Transverse colon (tissue), 4 donors: Measurements from ENCODE around the gene USP1. TPM values are rescaled to one million over a fixed set of nuclear protein-coding genes. Genes with fewer than 3 reads are reported as not detected.

Experiments used
- DNase-seq: peaks from one replicate; pipeline ENCODE4 v3.0.0-alpha.2; 2019
- H3K27ac ChIP-seq, 4 donors: fragments of 200-600 bp; sonication (generic); 2 replicates each; pipeline ENCODE4 v1.5.1; 2016 to 2018; ENCODE audit warnings: inconsistent platforms in 4 of 4
- H3K27me3 ChIP-seq: fragments of 200-600 bp; sonication (generic); 2 replicates; pipeline ENCODE4 v1.5.1; 2017; ENCODE audit warnings: inconsistent platforms
- H3K36me3 ChIP-seq, 4 donors: fragments of 200-600 bp; sonication (generic); 2 replicates each; pipeline ENCODE4 v1.5.1; 2017 to 2019; ENCODE audit warnings: inconsistent platforms in 4 of 4
- H3K4me1 ChIP-seq, 4 donors: fragments of 200-600 bp; sonication (generic); 2 replicates each; pipeline ENCODE4 v1.5.1; 2017 to 2020; ENCODE audit warnings: inconsistent platforms in 4 of 4
- H3K4me3 ChIP-seq, 4 donors: fragments of 200-600 bp; sonication (generic); 1 replicate in 1 of 4; 2 replicates in 3 of 4; pipeline versions ENCODE4 v1.5.1 to v1.6.1; 2017 to 2019; ENCODE audit warnings: inconsistent platforms in 4 of 4
- H3K9me3 ChIP-seq, 2 donors: fragments of 200-600 bp; sonication (generic); 2 replicates each; pipeline ENCODE4 v1.5.1; 2017 to 2019; ENCODE audit warnings: inconsistent platforms in 2 of 2
- EP300 ChIP-seq: sonication (generic); formaldehyde crosslinking; IDR thresholded peaks from one replicate; pipeline ENCODE4 v1.6.1; 2017; ENCODE audit warnings: antibody characterized with exemption, low read depth
- POLR2A ChIP-seq: fragments of 450-650 bp; IDR thresholded peaks from one replicate; pipeline ENCODE4 v1.6.1; 2016; ENCODE audit warnings: antibody characterized with exemption, mild to moderate bottlenecking, moderate library complexity
- POLR2AphosphoS5 ChIP-seq, 3 donors: sonication (generic); formaldehyde crosslinking; IDR thresholded peaks; one replicate each; pipeline ENCODE4 v1.6.1; 2016; ENCODE audit warnings: antibody characterized with exemption in 3 of 3
- WGBS, 2 donors: methylation state at CpG; one replicate each; pipeline ENCODE4 v1.1.5; 2018; ENCODE audit warnings: low coverage in 1 of 2; 5-methylcytosine and 5-hydroxymethylcytosine counted together
- in situ Hi-C, 4 donors: fragments of 200-750 bp; cut with MboI; loops; one replicate each; pipeline versions ENCODE4 v1.15.0 to v1.15.1; 2017; ENCODE audit warnings: low sequenced_read_pairs in 3 of 4, low pct_ligation_motif_present in 1 of 4, low pct_unique_long_range_greater_than_20kb in 1 of 4
- intact Hi-C: fragments of 100-400 bp; cut with DNase I; formaldehyde crosslinking; loops from one replicate; pipeline ENCODE4 v1.15.1; 2023; ENCODE audit warnings: low total_unique reads
- total RNA-seq, 4 donors: library from RNA; depleted of rRNA; stranded (reverse); fragments of >200 nt; gene quantifications; one replicate each; pipeline ENCODE4 v1.1.0, GENCODE V29; 2016
- TF ChIP-seq, protein P1 (sequence below), 5 experiments: fragments of 200-600 bp in 3 of 5; fragments of 450-650 bp in 2 of 5; sonication (generic) in 3 of 5; IDR thresholded peaks; 1 replicate in 2 of 5; 2 replicates in 3 of 5; pipeline ENCODE4 v1.5.1; 2016 to 2017; ENCODE audit warnings: antibody characterized with exemption in 5 of 5, inconsistent platforms in 3 of 5, mild to moderate bottlenecking in 2 of 5, moderate library complexity in 1 of 5

Gene USP1
- total RNA-seq, 4 donors from 2014 or later = 6.0 to 26.7 (median 25.0) TPM

DNA sequence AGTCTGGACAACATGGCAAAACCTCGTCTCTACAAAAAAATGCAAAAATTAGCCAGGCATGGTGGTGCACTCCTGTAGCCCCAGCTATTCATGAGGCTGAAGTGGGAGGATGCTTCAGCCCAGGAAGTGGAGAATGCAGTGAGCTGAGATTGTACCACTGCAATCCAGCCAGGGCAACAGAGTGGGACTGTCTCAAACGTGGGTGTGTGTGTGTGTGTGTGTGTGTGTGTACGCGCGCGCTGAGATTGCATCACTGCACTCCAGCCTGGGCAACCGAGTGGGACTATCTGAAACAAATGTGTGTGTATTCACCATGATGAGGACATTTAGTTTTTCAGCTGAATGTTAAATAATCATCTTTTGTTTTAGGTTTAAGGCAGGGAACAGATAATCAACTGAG, 21.1 kb downstream of the USP1 start:
- in situ Hi-C loops = no loop called here
- TF ChIP-seq, protein P1, sequence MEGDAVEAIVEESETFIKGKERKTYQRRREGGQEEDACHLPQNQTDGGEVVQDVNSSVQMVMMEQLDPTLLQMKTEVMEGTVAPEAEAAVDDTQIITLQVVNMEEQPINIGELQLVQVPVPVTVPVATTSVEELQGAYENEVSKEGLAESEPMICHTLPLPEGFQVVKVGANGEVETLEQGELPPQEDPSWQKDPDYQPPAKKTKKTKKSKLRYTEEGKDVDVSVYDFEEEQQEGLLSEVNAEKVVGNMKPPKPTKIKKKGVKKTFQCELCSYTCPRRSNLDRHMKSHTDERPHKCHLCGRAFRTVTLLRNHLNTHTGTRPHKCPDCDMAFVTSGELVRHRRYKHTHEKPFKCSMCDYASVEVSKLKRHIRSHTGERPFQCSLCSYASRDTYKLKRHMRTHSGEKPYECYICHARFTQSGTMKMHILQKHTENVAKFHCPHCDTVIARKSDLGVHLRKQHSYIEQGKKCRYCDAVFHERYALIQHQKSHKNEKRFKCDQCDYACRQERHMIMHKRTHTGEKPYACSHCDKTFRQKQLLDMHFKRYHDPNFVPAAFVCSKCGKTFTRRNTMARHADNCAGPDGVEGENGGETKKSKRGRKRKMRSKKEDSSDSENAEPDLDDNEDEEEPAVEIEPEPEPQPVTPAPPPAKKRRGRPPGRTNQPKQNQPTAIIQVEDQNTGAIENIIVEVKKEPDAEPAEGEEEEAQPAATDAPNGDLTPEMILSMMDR (IDR thresholded peaks at IDR 0.05) = no peak
- TF ChIP-seq POLR2A (no peak), POLR2AphosphoS5 (IDR thresholded peaks at IDR 0.05) (no peak), EP300 (no peak)
- Histone ChIP-seq H3K9me3 (no peaks in the 10 kb centered on the region), H3K27me3 (no peaks in the 10 kb centered on the region), H3K36me3 (peaks cover 0 to 18% (median 3%) of the 10 kb centered on the region in 4 donors), H3K4me1 (no peaks in the 10 kb centered on the region), H3K4me3 (no peak overlapping the region), H3K27ac (no peak overlapping the region)
- WGBS, 2 donors = 62% methylated on average over 7 of the region's 7 CpGs; no CpG with 5 or more reads in 1 of the 2 donors
- intact Hi-C loops = no loop called here
- DNase-seq = no peak

DNA sequence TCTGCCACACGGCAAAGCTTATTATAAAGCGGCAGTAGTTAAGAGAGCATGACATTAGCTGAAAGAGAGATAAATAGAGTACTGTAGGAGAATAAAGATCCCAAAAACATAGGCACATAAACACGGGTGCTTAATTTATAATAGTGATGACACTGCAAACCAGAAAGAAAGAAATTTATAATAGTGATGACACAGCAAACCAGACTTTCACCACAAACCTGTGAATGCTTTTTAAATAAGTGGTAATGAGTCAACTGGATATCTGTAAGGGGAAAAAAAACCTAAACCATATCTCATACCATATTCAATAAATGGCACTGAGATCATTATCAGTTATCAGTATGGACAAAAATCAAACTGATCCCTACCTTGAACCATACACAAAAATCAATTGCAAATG, 25.5 kb downstream of the USP1 start:
- 92 to 95% methylated on average over 3 of the region's 3 CpGs for WGBS, 2 donors
- H3K27ac ChIP-seq = no peak overlapping the region
- no peak for DNase-seq
- intact Hi-C loops = no loop called here
- H3K4me1 ChIP-seq = peaks cover 0 to 10% (median 4%) of the 10 kb centered on the region in 4 donors
- no peak overlapping the region for H3K4me3 ChIP-seq
- TF ChIP-seq POLR2A = no peak
- TF ChIP-seq, protein P1 (IDR thresholded peaks at IDR 0.05) = no peak
- no peak for TF ChIP-seq POLR2AphosphoS5 (IDR thresholded peaks at IDR 0.05)
- TF ChIP-seq EP300 = no peak
- in situ Hi-C loops = no loop called here
- H3K36me3 ChIP-seq = peaks cover 0 to 22% (median 9%) of the 10 kb centered on the region in 4 donors
- H3K27me3 ChIP-seq = no peaks in the 10 kb centered on the region
- H3K9me3 ChIP-seq = no peaks in the 10 kb centered on the region

DNA sequence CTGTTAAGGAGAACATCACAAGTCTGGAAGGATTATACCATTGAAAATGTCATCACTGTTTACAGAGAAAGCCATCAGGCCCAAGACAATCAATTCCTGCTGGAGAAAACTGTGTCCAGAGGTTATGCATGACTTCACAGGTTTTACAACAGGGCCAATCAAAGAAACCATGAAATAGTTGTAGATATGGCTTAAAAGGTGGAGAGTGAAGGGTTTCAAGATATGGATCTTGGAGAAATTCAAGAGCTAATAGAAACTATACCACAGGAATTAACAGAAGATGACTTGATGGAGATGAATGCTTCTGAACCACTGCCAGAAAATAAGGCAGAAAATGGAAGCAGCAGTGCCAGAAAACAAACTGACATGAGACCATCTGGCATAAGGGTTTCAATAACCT, 30.2 kb downstream of the USP1 start:
- Histone ChIP-seq H3K36me3 (peaks cover 0 to 44% (median 17%) of the 10 kb centered on the region in 4 donors), H3K4me1 (peaks cover 0 to 11% (median 4%) of the 10 kb centered on the region in 4 donors), H3K27ac (peak overlapping the region in 1 of 4 donors; percentile 4), H3K27me3 (no peaks in the 10 kb centered on the region), H3K9me3 (peaks cover 0 to 3% of the 10 kb centered on the region in 2 donors), H3K4me3 (no peak overlapping the region)
- no peak for DNase-seq
- TF ChIP-seq POLR2A (no peak), POLR2AphosphoS5 (IDR thresholded peaks at IDR 0.05) (no peak), EP300 (no peak)
- TF ChIP-seq, protein P1 (IDR thresholded peaks at IDR 0.05) = no peak
- intact Hi-C loops = no loop called here
- in situ Hi-C loops = no loop called here

DNA sequence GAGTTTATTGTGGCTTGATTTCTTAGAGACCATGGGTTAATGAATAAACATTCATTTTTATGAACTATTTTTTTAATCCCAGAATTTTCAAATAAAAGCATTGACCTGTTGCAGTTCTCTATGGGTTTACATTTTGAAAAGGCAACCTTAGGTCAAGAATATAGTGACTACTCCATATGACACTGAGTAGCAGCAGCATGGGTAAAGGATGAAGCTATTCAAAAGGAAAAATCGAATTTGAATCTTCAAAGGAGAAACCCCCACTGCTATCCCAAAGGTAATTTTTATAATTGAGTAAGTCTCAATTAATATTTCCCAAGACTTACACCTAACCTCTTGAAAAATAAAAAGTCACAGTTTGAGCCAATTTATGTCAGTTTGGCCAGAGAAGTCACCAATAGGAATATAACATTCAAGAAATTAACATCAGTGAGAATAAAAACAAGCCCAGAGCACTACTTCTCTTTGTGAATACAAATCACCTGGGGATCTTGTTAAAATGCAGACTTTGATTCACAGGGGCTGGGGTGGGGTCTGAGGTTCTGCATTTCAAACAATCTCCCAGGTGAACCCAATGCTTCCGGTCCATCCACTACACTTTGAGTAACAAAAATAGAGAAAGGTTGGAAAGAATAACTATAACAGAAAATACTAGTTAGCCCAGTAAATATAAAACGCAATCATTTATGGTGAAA, 39.8 kb downstream of the USP1 start:
- no peak for DNase-seq
- in situ Hi-C loops (no loop called here), intact Hi-C loops (no loop called here)
- Histone ChIP-seq H3K27ac (no peak overlapping the region), H3K9me3 (no peaks in the 10 kb centered on the region), H3K36me3 (peaks cover 0 to 29% (median 14%) of the 10 kb centered on the region in 4 donors), H3K27me3 (no peaks in the 10 kb centered on the region), H3K4me3 (no peak overlapping the region), H3K4me1 (no peaks in the 10 kb centered on the region)
- TF ChIP-seq, protein P1 (IDR thresholded peaks at IDR 0.05) = no peak
- TF ChIP-seq POLR2A (no peak), POLR2AphosphoS5 (IDR thresholded peaks at IDR 0.05) (no peak), EP300 (no peak)
- WGBS, 2 donors = 85 to 94% methylated on average over 3 of the region's 3 CpGs
